Measurements from ENCODE around the gene YARS2. TPM values are rescaled to one million over a fixed set of nuclear protein-coding genes. Genes with fewer than 3 reads are reported as not detected.

YARS2 gene
- total RNA-seq, 1 donor from 2014 or later = 51.1 TPM

- TF ChIP-seq CTCF (IDR thresholded peaks at IDR 0.05; ENCODE audit: insufficient read depth, low read length, poor library complexity, severe bottlenecking) = no peak
- no peaks in the 10 kb centered on the region for H3K36me3 ChIP-seq (ENCODE audit: control insufficient read depth, insufficient read depth, low read length)
- H3K27me3 ChIP-seq (ENCODE audit: control insufficient read depth, insufficient read depth, low read length) = no peaks in the 10 kb centered on the region
- H3K4me3 ChIP-seq (ENCODE audit: low read depth, low read length) = no peak overlapping the region
- DNase-seq (ENCODE audit: low read depth) = no peak
These were observed 33.7 kb upstream of the YARS2 start for GRCh38 chr12:32789446-32789845.

GRCh38 chr12:32788405-32788804 is 32.7 kb upstream of the YARS2 start:
- H3K27me3 ChIP-seq (ENCODE audit: control insufficient read depth, insufficient read depth, low read length) = no peaks in the 10 kb centered on the region
- DNase-seq (ENCODE audit: low read depth) = no peak
- H3K36me3 ChIP-seq (ENCODE audit: control insufficient read depth, insufficient read depth, low read length) = no peaks in the 10 kb centered on the region
- no peak for TF ChIP-seq CTCF (IDR thresholded peaks at IDR 0.05; ENCODE audit: insufficient read depth, low read length, poor library complexity, severe bottlenecking)
- no peak overlapping the region for H3K4me3 ChIP-seq (ENCODE audit: low read depth, low read length)

- H3K36me3 ChIP-seq (ENCODE audit: control insufficient read depth, insufficient read depth, low read length) = no peaks in the 10 kb centered on the region
- no peak for DNase-seq (ENCODE audit: low read depth)
- no peak for TF ChIP-seq CTCF (IDR thresholded peaks at IDR 0.05; ENCODE audit: insufficient read depth, low read length, poor library complexity, severe bottlenecking)
These were observed 29.9 kb upstream of the YARS2 start for GRCh38 chr12:32785557-32785956.

GRCh38 chr12:32783029-32783428 is 27.3 kb upstream of the YARS2 start:
- Histone ChIP-seq H3K4me3 (ENCODE audit: low read depth, low read length) (no peak overlapping the region), H3K27me3 (ENCODE audit: control insufficient read depth, insufficient read depth, low read length) (no peaks in the 10 kb centered on the region), H3K36me3 (ENCODE audit: control insufficient read depth, insufficient read depth, low read length) (no peaks in the 10 kb centered on the region)
- DNase-seq (ENCODE audit: low read depth) = no peak
- TF ChIP-seq CTCF (IDR thresholded peaks at IDR 0.05; ENCODE audit: insufficient read depth, low read length, poor library complexity, severe bottlenecking) = no peak

More at GRCh38 chr12:32785557-32785956, 29.9 kb upstream of the YARS2 start:
- no peaks in the 10 kb centered on the region for H3K27me3 ChIP-seq (ENCODE audit: control insufficient read depth, insufficient read depth, low read length)
- no peak overlapping the region for H3K4me3 ChIP-seq (ENCODE audit: low read depth, low read length)

GRCh38 chr12:32780071-32780470 is 24.4 kb upstream of the YARS2 start:
- Histone ChIP-seq H3K27me3 (ENCODE audit: control insufficient read depth, insufficient read depth, low read length) (no peaks in the 10 kb centered on the region), H3K4me3 (ENCODE audit: low read depth, low read length) (no peak overlapping the region), H3K36me3 (ENCODE audit: control insufficient read depth, insufficient read depth, low read length) (no peaks in the 10 kb centered on the region)
- TF ChIP-seq CTCF (IDR thresholded peaks at IDR 0.05; ENCODE audit: insufficient read depth, low read length, poor library complexity, severe bottlenecking) = no peak
- no peak for DNase-seq (ENCODE audit: low read depth)

GRCh38 chr12:32777691-32778175 is 22.0 kb upstream of the YARS2 start:
- TF ChIP-seq CTCF (IDR thresholded peaks at IDR 0.05; ENCODE audit: insufficient read depth, low read length, poor library complexity, severe bottlenecking) = no peak
- no peak for DNase-seq (ENCODE audit: low read depth)
- Histone ChIP-seq H3K27me3 (ENCODE audit: control insufficient read depth, insufficient read depth, low read length) (no peaks in the 10 kb centered on the region), H3K36me3 (ENCODE audit: control insufficient read depth, insufficient read depth, low read length) (no peaks in the 10 kb centered on the region), H3K4me3 (ENCODE audit: low read depth, low read length) (no peak overlapping the region)
